Measurements from ENCODE around the gene NT5DC2.

Gene NT5DC2

DNA sequence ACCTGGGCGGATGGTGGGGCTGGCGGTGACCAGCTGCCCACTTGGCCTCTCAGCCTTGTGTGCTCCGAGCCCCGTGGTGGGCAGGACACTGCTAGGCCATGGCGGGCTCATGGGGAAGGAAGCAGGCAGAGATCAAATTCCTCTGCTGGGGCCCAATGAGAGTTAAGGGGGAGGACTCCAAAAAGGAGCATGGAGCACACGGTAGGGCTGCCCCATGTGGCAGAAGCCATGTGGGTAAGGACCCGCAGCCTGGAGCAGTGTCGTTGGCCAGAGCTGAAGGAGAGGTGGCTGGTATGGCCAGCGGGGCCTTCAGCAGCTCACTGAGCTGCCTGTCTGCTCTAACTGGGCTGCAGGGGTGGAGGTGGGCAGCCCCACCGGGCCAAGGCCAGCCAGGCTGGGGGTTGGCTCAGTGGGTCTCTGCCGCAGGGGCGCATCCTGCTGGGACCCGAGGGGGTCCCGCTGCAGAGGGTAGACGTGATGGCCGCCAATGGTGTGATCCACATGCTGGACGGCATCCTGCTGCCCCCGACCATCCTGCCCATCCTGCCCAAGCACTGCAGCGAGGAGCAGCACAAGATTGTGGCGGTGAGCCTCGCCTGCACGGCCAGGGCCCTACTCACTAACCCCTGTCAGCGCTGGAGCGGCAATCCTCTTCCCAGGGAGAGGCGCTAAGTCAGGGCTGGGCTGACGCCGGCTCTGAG lies 27.2 kb downstream of the NT5DC2 start:
- DNase-seq = no peak

DNA sequence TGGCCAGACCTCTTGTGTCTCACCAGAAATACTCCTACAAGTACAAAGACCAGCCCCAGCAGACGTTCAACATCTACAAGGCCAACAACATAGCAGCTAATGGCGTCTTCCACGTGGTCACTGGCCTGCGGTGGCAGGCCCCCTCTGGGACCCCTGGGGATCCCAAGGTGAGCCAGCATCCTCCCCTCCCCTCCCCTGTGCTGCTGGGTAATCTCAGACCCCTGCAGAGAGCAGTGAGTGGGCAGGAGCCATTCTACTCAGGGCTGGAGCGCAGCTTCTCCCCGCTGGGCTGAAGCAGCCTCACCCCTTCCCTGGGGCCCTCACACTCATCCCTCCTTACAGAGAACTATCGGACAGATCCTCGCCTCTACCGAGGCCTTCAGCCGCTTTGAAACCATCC lies 28.7 kb downstream of the NT5DC2 start:
- no peak for DNase-seq

- no peak for DNase-seq
These were observed 29.8 kb downstream of the NT5DC2 start for GRCh38 chr3:52503788-52504424.

DNA sequence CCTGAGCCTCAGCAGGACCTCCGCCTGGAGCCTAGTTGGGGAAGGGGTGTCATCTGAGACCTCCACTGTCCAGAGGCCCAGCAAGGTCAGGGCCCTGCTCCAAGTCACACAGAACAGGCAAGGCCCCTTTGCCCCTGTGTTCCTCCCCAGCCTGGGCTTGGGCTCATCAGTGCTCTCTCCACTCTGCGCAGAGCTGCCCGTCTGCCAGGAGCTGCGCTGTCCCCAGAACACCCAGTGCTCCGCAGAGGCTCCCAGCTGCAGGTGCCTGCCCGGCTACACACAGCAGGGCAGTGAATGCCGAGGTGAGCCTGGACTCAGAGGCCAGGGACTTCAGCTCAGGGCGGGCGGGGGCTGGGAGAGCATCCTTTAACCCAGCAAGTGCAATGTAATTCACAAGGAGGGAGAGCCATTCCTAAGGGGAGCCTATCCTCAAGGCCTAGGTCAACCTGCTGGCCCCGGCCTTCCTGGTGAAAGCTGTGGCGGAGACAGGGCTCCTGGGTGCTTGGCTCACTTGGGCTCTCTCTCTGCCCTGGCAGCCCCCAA lies 30.8 kb downstream of the NT5DC2 start:
- no peak for DNase-seq

DNA sequence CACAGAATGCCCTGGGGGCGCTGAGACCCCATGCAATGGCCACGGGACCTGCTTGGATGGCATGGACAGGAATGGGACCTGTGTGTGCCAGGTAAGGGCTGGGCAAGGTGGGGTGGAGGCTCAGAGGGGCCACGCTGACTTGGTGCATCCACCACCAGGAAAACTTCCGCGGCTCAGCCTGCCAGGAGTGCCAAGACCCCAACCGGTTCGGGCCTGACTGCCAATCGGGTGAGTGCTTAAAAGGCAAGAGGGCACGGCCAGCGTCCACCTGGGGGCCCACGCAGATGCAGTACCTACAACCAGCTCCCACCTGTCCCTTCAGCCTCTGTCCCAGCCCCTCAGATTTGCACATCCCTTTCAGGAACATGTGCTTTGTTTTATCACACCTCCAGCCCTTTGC lies 31.7 kb downstream of the NT5DC2 start:
- DNase-seq = no peak

DNA sequence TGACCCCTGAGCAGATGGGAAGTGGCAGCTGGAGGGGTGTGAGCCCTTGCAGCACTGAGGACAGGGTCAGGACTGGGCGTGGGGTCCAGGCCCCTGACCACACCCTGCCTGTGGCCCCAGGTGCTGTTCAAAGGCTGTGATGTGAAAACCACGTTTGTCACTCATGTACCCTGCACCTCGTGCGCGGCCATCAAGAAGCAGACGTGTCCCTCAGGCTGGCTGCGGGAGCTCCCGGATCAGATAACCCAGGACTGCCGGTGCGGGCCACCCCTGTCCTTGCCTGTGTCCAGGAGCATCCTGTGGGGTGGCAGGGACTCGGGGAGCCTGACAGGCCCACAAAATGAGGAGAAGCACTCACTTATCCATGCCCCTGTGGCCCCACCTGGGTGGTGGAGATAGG lies 32.6 kb downstream of the NT5DC2 start:
- no peak for DNase-seq

DNA sequence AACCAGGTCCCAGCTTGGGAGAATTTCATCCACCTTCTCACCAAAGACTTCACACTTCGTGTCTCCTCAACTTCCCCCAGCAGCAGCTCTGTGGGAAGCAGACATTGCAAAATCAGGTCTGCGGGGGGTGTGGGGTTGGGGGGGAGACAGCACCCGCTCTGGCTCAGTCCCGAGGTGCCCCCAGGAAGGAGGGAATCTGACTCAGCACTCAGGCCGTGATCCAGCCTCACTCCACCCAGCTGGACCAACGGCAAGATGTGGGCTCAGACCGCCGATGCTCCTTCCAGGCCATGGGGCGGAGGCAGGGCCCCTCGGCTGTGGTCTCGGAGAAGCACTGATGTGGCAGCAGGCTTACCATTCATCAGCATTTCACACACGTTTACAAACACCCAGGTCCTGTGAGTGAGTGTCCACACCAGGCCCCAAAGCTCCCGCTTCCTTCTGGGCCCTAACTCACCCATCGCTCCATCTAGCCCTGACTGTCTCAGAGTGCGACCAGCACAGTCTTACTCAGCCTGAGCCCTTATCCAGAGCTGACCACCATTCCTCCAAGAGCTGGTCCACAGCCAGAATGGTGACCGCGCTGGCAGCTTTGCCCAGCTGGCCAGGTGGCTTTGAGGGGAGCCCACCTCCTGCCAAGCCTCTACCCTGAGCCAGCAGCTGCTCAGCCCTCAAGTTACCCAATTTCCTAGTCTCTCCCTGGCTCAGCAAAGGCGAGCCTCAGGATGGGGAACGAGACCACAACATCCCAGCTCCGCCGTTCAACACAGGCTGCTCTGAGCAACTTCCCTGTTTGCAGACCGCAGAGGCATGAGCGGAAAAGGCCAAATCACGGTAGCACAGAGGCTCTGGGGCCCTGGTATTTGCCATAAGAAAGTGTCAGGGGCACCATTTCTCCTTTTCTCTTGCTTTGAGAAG lies 35.3 kb downstream of the NT5DC2 start:
- DNase-seq = peak; percentile 67

DNA sequence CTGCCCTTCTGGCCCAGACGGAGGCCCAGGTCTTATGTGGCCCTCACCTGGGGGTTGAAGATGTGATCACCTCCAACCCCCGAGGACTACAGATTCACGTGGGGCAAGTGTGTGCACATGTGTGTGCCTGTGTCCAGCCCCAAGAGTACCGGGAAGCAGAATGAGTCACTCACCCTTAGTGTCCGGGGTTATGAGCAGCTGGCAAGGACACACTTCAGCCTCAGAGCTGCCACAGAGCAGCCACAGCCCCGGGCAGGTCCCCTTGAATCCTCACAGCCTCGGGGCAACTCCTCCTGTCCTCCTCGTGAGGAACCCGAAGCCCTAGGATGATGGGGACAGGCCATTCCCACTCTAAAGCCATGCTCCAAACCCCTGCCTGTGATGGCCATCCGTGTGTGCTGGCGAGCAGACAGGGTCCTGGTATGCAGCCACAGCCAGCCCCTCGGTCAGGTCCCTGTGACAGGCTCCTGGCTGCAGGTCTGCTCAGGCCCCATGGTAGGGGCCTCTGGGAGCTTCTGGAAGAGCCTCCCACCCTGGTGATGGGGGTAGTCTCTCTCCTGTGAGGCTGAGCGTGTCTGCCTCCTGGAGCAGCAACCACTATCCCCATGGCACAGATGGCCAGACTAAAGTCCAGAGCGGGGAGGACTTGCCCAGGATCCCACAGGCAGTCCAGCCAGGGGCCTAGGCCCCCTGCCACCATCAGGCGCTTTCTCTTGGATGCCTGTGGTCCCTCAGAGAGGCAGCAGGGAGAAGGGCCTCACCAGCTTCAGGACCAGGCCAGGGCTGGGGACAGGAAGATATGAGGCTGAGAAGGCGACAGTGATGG lies 37.7 kb downstream of the NT5DC2 start:
- DNase-seq = peak; percentile 6

DNA sequence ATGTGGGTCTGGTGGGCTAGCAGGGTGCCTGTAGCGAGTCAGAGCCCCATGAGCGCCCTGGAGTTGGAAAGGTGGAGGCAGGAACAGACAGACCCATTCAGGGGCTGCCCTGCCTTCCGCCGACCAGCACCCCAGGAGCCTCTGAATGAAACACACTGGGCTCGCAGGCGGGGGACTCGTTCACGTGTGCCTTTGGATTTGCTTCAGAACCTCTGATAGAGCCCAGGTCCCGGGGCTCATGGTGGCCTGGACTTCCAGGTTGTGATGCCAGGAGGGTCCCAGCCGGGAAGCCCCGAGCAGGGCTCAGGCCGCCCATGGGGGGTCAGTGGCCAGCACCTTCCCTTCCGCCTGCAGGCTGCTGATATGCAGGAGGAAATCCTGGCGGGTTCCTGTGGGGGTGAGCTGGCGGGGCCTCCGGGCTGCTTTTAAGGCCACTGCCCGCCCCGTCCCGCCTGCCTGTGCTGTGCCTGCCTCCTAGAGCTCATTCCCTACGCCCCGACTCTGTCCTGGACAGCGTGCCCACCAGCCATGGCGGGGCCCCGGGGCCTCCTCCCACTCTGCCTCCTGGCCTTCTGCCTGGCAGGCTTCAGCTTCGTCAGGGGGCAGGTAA lies 38.7 kb downstream of the NT5DC2 start, which contains the start of gene STAB1:
STAB1 (plus strand) TSS at position 453 of the 610 bp plus-strand sequence; CDS start at position 529, 76 bp downstream.
- DNase-seq = no peak

DNA sequence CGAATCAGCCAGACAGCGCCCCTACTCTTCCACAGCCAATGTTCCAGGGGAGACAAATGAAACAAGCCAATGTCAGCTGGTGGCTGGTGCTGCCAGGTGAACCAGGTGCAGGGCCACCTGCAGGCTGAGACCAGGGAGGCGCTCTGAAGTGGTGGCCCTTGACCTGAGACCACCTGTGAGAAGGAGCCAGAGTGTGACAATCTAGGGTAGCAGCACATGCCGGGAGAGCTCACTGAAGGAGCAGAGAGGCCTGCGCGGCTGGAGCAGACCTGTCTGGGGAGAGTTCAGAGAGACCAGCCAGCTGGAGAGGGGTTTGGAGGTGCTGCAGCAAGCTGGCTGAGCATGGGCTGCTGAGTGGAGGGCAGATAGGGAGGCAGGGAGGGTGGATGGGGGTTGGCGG lies 39.2 kb downstream of the NT5DC2 start:
- DNase-seq = no peak

DNA sequence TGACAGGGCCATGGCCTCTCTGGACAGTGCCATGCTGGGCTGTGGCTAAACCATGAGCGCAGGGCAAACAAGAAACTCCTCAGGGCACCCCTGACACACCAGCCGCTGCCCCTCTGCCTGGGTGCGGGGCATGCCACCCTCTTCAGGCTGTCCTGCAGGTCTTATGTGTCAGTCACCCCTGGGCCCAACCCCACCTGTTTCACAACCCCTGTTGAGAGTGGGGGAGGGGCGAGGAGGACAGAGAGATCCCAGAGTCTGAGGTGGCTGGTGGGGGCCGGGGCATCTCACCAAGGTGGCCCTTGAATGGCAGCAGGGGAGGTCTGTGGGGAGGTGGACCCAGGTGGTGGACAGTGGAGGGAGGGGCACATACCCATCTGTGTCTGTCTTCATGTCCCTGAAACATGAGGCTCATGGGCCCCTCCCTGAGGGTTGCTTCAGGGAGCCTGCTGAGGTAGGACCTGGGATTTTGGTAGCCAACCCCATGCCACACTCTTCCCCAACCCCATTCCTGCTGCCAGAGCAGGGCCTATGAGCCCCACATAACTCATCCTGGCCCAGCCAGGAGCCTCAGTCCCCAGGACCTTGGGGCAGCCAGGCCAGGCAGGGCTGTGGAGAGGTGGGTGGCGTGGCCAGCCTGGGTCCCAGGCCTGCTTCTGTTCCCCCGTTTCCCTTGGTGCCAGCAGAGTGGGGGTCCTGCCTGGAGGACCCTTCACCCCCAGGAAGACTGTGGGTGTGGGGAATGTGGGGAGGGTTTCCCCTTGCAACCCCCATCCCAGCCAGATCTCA lies 40.2 kb downstream of the NT5DC2 start:
- DNase-seq = no peak

- no peak for DNase-seq
These were observed 41.6 kb downstream of the NT5DC2 start for GRCh38 chr3:52492059-52492458.

GRCh38 chr3:52490939-52491526 lies 42.6 kb downstream of the NT5DC2 start:
- DNase-seq = no peak

- DNase-seq = no peak
These were observed 43.4 kb downstream of the NT5DC2 start for GRCh38 chr3:52490035-52490938.

- no peak for DNase-seq
These were observed 44.2 kb downstream of the NT5DC2 start for GRCh38 chr3:52489453-52489852.

- no peak for DNase-seq
These were observed 44.9 kb downstream of the NT5DC2 start for GRCh38 chr3:52488746-52489145.

GRCh38 chr3:52487788-52488691 lies 45.6 kb downstream of the NT5DC2 start:
- DNase-seq = no peak

DNA sequence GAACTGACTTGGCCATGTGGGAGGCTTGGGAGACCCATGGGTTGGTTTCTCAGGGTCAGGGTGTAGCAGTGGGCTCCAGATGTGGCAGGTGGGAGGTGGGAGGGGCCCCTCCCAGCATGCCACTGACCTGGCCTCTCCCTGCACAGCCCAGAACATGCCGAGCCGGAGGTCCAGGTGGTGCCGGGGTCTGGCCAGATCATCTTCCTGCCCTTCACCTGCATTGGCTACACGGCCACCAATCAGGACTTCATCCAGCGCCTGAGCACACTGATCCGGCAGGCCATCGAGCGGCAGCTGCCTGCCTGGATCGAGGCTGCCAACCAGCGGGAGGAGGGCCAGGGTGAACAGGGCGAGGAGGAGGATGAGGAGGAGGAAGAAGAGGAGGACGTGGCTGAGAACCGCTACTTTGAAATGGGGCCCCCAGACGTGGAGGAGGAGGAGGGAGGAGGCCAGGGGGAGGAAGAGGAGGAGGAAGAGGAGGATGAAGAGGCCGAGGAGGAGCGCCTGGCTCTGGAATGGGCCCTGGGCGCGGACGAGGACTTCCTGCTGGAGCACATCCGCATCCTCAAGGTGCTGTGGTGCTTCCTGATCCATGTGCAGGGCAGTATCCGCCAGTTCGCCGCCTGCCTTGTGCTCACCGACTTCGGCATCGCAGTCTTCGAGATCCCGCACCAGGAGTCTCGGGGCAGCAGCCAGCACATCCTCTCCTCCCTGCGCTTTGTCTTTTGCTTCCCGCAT lies 46.4 kb downstream of the NT5DC2 start:
- DNase-seq = no peak
